HTERT RPE-1 (cell line): ENCODE data around the gene PTBP3.

ENCODE experiments used
- in situ Hi-C: fragments of 300-500 bp; cut with MboI; formaldehyde crosslinking; loops from 4 replicates; pipeline ENCODE4 v1.14.3; 2020; ENCODE audit warnings: low sequenced_read_pairs

Gene PTBP3, protein sequence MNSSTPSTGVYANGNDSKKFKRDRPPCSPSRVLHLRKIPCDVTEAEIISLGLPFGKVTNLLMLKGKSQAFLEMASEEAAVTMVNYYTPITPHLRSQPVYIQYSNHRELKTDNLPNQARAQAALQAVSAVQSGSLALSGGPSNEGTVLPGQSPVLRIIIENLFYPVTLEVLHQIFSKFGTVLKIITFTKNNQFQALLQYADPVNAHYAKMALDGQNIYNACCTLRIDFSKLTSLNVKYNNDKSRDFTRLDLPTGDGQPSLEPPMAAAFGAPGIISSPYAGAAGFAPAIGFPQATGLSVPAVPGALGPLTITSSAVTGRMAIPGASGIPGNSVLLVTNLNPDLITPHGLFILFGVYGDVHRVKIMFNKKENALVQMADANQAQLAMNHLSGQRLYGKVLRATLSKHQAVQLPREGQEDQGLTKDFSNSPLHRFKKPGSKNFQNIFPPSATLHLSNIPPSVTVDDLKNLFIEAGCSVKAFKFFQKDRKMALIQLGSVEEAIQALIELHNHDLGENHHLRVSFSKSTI

DNA sequence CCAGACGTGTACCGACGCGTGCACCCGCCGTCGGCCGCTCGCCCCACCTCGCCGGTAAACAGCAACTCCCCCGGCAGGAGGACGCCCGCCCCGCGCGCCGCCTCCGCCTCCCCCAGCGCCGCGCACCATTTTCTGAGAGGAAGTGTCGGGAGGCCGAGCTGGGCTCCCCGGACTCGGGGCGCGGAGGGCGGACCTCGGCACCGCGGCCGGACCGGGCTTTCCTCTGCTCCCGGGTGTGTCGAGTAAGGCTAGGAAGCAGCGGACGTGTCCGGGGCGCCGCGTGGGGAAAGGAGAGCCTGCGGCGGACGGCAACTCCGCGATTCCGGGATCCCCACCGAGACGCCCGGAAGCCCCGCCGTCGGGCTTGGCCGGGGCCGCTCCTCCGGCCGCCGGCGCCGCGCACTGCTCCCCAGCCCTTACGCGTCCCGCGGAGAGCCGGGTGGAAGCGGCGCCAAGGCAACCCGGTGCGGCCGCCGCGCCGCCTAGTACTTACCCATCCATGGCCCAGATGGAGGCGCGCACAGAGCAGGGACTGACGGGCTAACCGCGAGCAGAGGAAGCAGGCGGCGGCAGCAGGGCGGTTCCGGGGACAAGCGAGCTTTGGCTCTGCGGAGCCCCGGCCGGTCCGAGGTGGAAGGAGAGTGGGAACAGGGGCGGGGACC lies at the start of gene PTBP3:
PTBP3 (minus strand) TSS at position 643 of the 662 bp plus-strand sequence. CDS start 35,754 bp downstream, outside the sequence.
- in situ Hi-C loops = no loop called here

DNA sequence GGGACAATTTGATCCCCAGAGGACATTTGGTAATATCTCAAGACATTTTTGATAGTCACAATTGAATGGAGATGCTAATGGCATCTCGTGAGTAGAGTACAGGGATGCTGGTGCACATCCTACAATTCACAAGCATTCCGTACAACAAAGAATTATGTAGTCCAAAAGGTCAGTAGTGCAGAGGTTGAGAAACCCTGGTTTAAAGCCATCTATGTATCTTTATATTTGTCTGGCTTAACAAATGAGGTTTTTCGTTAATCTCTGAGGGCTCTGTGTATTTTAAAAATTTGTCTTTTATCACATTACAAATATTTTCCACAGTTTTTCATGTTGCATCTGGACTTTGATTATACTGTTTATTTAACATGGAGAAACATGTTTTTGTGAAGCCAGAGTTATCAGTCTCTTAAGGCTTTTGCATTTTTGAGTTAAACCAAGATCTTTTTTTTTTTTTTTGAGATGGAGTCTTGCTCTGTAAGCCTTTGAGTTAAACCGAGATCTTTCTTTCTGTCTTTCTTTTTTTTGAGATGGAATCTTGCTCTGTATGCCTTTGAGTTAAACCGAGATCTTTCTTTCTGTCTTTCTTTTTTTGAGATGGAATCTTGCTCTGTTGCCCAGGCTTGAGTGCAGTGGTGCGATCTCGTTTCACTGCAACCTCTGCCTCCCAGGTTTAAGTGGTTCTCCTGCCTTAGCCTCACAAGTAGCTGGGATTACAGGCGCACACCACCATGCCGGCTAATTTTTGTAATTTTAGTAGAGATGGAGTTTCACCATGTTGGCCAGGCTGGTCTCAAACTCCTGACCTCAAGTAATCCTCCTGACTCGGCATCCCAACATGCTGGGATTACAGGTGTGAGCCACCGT lies 49.3 kb upstream of the PTBP3 start:
- in situ Hi-C loops = no loop called here

DNA sequence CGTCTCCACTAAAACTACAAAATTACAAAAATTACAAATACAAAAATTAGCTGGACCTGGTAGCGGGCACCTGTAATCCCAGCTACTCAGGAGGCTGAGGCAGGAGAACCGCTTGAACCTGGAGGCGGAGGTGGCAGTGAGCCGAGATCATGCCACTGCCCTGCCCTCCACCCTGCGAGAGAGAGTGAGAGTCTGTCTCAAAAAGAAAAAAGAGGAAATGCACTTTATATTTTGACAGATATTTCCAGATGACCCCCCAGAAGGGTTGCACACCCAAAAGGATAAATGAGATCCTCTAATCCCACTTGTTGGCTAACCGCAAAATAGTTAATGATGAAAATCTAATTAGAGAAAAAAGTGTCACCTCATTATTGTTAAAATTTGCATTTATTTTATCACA lies 48.6 kb upstream of the PTBP3 start:
- in situ Hi-C loops = no loop called here

DNA sequence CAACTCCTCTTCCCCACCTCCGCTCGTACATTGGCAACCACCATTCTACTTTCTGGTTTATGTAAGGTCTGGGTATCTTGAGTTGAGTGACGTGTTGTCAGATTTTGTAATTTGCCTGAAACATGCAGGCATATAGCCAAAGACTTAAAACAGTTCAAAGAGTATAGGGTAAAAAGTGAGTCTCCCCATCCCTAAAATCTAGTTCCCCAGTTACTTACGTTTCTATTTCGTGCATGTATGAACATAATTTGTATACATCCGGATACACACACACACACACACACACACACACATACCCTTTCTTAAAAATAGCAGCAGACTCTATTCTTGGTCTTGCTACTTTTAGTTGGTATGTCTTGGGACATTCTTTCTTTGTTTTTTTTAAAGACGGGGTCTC lies 47.4 kb upstream of the PTBP3 start:
- in situ Hi-C loops = no loop called here

DNA sequence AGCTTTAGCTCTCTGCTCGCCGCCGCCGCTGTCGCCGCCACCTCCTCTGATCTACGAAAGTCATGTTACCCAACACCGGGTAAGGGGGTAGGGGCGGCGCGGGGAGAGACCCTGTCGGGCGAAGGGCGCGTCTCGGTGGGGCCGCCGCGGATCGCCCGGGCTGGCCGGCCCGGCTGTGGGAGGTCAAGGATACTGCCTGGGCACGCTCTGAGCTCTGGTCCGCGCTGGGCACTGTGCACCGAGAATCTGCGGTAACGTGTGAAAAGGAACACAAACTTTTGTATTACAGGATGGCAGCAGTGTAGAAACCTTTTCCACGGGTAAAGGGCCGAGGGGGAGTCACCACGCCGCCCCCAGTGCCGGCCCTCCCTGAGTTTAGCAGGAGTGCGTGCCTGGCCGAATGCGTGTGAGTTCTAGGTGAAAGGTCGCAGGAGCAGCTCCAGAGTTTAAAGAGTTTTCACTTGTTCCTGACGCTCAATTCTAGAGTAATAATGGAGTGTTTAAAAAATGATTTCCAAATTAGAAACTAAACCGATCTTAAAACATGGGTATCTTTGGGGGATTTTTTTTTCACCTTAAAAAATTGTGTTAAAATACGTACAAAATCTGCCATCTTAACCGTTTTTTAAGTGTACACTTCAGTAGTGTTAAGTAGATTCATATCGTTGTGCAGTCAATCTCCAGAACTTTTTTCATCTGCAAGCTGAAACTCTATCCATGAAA lies 46.8 kb upstream of the PTBP3 start, which contains the start of gene HSDL2:
HSDL2 (plus strand) TSS at position 7 of the 723 bp plus-strand sequence; CDS start at position 63, 56 bp downstream.
- in situ Hi-C loops = no loop called here

DNA sequence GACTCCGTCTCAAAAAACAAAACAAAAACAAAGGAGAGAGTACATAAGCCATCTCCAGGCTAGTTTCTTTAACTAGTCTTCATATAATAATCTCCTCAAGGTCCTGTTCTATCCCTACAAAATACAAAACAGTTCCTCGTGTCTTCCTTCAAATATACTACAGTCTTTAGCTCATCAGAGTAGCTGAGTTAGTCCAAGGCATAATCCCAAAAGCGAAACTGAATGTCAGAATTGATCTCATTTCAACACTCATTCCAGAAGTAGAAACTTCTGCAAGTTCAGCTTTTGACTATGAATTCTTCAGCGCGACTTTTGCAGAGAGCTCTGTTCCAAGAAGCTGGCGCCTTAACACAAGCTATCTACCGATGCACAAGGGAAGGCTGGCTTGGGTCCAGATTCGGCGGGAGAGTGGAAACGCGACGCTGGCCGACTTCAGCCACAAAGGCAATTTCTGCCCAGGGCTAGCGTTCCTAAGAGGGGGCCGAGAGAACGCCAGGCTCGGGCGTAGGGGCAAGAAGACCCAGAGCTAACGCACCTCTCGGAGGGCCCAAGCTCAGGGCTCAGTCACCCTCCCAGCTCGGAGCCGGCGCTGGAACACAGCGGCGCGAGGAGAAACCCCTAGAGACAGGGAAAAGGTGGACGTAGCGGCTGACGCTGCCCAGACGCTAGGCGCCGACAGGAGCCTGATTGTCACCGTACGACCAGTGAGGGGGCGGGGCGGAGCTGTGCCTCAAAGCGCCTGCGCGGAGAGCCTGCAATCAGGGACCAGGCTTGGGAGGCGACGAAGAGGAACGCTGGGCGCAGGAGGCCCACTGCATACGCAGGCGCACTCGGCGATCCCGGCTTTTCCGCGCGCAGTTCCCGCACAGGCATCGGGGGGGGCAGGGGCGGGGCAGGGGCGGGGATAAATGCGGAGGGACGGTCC lies 46.0 kb upstream of the PTBP3 start:
- in situ Hi-C loops = no loop called here

DNA sequence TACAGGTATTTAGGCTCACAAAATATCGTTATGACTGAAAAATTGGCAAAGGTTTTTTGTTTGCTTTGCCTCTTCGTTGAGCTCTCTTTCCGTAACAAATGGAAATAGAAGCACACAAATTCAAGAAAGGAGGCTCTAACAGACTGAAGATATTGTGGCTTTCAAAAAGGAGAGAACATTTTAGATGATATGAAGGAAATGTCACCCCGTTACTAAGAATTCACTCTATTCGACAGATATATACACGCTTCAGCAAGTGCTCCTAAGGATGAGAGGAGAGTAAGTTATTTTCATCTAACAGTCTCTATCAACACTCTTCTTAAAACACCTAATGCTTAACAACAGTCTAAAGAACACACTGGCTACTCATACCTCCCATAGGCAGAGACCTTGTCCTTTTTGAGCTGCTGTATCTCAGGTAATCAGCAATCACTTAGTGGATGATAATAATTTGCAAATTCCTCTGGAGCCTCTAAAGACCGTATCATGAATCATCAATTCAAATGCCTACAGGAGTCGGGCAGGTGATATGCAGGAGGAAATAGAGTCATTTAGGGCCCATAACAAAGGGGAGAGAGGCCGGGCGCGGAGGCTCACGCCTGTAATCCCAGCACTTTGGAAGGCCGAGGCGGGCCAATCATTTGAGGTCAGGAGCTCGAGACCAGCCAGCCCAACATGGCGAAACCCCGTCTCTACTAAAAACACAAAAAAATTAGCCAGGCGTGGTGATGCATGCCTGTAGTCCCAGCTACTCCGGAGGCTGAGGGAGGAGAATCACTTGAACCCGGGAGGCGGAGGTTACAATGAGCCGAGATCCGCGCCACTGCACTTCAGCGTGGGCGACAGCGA lies 45.1 kb upstream of the PTBP3 start:
- in situ Hi-C loops = no loop called here

DNA sequence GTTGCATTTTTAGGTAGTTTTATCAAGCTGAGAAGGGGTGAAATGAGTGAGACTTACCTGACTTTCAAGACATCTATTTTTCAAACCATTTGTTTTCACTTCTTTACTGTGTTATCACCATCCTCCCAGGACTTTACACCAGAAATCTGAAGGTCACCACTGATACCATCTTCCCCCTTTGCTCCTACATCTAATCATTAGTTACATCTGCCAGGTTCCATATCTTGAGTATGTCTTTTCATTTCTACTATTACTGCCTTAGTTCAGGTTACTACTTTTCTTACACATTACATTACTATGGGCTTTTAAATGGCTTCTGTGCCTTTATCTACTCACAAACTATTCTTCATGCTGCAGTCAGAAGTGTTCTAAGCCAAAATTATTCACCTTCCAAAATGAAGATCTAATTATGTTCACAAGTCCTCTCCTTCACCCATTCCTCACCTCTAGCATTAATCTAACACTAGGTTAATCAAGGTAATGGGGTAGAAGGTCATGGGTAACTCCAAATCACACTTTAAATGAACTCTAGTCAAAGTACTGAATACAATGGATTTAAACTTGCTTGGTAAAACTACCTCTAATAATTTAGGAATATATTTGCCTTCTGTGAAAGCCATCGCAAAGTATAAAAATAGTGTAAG lies 44.4 kb upstream of the PTBP3 start:
- in situ Hi-C loops = no loop called here

DNA sequence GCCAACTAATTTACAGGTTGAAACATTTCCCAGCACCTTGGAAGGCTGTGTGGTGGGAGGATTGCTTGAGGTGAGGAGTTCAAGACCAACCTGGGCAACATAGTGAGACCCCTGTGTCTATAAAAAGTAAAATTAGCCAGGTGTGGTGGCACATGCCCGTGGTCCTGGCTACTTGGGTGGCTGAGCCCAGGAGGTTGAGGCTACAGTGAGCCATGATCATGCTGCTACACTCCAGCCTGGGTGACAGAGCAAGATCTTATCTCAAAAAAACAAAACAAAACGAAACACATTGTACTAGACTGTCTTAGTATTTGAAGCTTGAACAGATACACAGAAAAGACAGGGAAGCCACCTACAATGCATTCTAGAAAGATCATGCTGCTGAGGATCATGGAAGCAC lies 43.7 kb upstream of the PTBP3 start:
- in situ Hi-C loops = no loop called here

DNA sequence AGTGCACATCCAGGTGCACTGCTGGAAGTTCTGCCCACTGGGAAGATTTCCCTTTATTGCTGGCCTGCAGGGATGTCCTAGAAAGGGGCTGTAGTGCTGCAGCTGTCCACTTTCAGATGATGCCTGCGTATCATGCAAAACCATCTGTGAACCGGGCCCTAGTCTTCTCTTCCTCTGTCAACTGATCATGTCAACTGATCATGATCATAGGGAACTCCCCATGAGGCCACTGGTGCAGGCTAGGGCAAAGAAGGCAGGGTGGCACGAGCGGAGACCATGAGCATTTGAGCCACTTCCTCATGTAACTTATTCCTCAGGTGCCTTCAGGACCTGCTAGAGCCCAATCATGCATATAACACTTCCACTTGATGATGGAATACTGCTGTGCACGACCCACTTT lies 41.9 kb upstream of the PTBP3 start:
- in situ Hi-C loops = no loop called here

DNA sequence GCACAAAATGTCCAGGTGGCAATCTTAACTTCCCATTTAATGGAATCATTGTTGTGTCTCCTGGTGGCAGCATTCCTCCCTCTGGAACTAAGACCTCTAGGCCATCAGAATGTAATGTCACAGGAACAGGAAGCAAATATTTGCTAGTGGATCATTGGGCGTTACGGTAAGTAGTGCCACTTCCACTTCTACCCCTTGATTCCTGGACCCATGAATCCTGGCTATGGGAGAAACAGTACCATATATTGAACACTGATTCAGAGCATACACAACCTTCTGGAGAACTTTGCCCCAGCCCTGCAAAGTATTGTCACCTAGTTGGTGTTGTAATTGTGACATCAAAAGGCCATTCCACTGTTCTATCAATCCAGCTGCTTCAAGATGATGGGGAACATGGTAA lies 40.8 kb upstream of the PTBP3 start:
- in situ Hi-C loops = loop anchor here (25.0 kb wide), 1 partner anchor 262 kb away; no protein-coding TSS in a partner anchor

DNA sequence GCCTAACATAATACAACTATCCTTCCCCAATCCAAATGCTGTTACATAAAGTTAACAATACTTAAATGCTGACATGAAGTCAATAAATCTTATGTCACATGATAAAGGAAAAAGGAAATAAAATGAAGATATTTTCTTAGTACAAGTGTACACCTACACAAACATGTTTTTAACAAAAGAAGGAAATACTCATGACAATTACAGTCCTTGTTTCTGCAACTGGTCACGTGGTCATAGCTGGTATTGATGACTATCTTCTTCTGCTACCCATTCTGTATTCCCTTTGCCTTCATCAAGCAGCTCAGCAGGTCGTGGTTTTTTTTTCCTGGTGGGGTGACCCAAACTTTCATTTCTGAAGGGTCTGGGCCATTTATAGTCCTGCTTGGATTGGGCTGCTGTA lies 40.2 kb upstream of the PTBP3 start:
- in situ Hi-C loops = loop anchor here (25.0 kb wide), 1 partner anchor 261 kb away; no protein-coding TSS in a partner anchor

DNA sequence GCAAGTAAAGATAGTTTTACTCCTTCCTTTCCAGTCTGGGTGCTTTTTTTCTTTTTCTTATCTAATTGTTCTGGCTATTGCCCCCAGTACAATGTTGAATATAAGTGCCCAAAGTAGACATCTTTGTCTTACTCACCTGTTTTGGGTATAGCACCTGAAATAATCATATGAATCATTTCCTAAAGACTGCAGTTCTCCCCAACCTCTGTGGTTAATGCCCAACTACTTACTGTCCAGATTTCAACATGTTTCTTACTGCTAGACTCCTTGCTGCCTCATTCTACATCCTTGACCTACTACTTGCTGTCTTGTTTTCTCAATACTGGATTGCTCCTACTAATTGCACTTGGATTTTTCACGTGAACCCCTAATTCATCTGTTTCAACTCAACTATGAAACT lies 37.6 kb upstream of the PTBP3 start:
- in situ Hi-C loops = loop anchor here (25.0 kb wide), 1 partner anchor 259 kb away; no protein-coding TSS in a partner anchor

DNA sequence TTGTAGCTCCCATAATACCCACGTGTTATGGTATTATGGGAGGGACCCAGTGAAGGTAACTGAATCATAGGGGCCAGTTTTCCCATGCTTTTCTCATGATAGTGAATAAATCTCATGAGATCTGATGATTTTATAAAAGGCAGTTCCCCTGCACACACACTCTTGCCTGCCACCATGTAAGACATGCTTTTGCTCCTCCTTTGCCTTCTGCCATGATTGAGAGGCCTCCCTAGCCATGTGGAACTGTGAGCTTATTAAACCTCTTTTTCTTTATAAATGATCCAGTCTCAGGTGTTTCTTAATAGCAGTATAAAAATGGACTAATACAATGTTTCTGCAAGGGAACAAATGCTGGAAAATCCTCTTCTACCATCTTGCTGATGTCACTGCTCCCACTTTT lies 36.4 kb upstream of the PTBP3 start:
- in situ Hi-C loops = loop anchor here (25.0 kb wide), 1 partner anchor 258 kb away; no protein-coding TSS in a partner anchor

DNA sequence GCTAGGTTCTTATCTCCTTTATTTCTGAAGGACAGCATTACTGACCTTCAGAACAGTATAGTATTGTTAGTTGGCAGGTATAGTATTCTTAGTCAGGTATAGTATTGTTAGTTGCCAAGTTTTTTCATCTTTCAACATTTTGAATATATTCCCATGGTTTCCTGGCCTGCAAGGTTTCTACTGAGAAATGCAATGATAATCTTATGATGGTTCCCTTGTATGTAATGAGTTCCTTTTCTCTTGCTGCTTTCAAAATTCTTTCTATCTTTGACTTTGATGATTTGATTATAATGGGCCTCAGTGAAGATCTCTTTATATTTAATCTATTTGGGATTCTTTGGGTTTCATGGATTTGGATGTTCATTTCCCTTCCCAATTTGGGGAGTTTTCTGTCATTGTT lies 34.0 kb upstream of the PTBP3 start:
- in situ Hi-C loops = loop anchor here (25.0 kb wide), 1 partner anchor 255 kb away; no protein-coding TSS in a partner anchor

DNA sequence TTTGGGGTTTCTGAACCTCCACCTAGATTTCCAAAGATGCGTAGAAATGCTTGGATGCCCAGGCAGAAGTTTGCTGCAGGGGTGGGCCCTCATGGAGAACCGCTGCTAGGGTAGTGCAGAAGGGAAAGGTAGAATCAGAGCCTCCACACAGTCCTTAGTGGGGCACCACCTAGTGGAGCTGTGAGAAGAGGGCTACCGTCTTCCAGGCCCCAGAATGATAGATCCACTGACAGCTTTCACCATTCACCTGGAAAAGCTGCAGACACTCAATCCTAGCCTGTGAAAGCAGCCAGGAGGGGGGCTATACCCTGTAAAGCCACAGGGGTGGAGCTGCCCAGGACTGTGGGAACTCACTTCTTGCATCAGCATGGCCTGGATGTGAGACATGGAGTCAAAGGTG lies 33.2 kb upstream of the PTBP3 start:
- in situ Hi-C loops = loop anchor here (25.0 kb wide), 1 partner anchor 254 kb away; no protein-coding TSS in a partner anchor

DNA sequence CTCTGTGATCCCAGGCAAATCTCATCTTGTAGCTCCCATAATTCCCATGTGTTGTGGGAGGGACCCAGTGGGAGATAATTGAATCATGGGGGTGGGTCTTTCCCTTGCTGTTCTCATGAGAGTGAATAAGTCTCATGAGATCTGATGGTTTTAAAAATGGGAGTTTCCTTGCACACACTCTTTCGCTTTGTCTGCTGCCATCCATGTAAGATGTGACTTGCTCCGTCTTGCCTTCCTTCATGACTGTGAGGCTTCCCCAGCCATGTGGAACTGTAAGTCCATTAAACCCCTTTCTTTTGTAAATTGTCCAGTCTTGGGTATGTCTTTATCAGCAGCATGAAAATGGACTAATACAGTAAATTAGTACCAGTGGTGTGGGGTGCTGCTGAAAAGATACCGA lies 31.8 kb upstream of the PTBP3 start:
- in situ Hi-C loops = loop anchor here (25.0 kb wide), 1 partner anchor 253 kb away; no protein-coding TSS in a partner anchor
